ENCODE measurements around the gene PTPRE.

- no peak for TF ChIP-seq EZH2 (IDR thresholded peaks at IDR 0.05; ENCODE audit: borderline replicate concordance, insufficient read depth, low read length, poor library complexity, severe bottlenecking)
- no peak for TF ChIP-seq CTCF (IDR thresholded peaks at IDR 0.05; ENCODE audit: poor library complexity, severe bottlenecking)
- no peak for TF ChIP-seq POLR2AphosphoS5 (IDR thresholded peaks at IDR 0.05)
- no peak for TF ChIP-seq RAD21 (conservative IDR thresholded peaks at IDR 0.05)
- no peak for TF ChIP-seq REST (IDR thresholded peaks at IDR 0.05; ENCODE audit: borderline replicate concordance)
These were observed 66.0 kb downstream of the PTPRE start for GRCh38 chr10:127972751-127973357.

Data from neural cell (in vitro differentiated cells).